ENCODE data around the gene SCML2.
"Not testable (repeated sequence)": the region's sequence is repeated elsewhere in the genome, so short reads cannot be mapped to it uniquely, and the experiment has no call there.

DNA sequence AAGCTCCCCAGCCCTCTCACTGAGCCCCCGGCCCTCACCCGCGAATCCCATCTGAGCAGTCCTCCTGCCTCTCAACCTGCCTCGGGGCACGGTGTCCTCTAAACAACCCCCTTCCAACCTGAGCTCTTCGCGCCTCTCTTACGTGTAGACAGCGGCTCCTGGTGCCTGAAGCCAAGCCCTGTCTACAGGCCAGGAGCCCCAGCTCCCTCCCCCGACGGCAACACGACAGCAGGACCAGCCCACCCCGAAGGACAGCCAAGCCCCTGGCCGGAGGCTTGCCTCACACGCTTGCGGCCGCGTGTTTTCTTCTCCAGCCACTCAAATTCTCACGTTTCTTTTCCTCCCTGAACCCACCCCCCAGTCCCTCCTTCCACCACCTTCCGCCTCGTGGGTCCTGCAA, 124.8 kb downstream of the SCML2 start:
- TF ChIP-seq, protein P1, sequence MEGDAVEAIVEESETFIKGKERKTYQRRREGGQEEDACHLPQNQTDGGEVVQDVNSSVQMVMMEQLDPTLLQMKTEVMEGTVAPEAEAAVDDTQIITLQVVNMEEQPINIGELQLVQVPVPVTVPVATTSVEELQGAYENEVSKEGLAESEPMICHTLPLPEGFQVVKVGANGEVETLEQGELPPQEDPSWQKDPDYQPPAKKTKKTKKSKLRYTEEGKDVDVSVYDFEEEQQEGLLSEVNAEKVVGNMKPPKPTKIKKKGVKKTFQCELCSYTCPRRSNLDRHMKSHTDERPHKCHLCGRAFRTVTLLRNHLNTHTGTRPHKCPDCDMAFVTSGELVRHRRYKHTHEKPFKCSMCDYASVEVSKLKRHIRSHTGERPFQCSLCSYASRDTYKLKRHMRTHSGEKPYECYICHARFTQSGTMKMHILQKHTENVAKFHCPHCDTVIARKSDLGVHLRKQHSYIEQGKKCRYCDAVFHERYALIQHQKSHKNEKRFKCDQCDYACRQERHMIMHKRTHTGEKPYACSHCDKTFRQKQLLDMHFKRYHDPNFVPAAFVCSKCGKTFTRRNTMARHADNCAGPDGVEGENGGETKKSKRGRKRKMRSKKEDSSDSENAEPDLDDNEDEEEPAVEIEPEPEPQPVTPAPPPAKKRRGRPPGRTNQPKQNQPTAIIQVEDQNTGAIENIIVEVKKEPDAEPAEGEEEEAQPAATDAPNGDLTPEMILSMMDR (IDR thresholded peaks at IDR 0.05), result not testable (repeated sequence)
- TF ChIP-seq POLR2A (IDR thresholded peaks at IDR 0.05), result not testable (repeated sequence)
